K562 (cell line): ENCODE measurements around the gene RABGAP1. TPM values are rescaled to one million over a fixed set of nuclear protein-coding genes. Genes with fewer than 3 reads are reported as not detected.

Experiments used
- ASH1L ChIP-seq: fragments of 450-650 bp; IDR thresholded peaks from 2 replicates; pipeline ENCODE4 v1.6.1; 2018; ENCODE audit warnings: borderline replicate concordance, mild to moderate bottlenecking, low read depth; ENCODE audit not compliant: partially characterized antibody
- ATF2 ChIP-seq: sonication (generic); formaldehyde crosslinking; IDR thresholded peaks from 2 replicates; pipeline ENCODE4 v1.8.1; 2022; ENCODE audit warnings: missing genetic modification reagents
- BRD4 ChIP-seq: fragments of 200-600 bp; sonication (generic); IDR thresholded peaks from 2 replicates; pipeline ENCODE4 v1.6.1; 2017; ENCODE audit warnings: inconsistent platforms
- CREB3L1 ChIP-seq: fragments of 450-650 bp; IDR thresholded peaks from 2 replicates; pipeline ENCODE4 v1.6.1; 2014; ENCODE audit warnings: low read depth, mild to moderate bottlenecking, moderate library complexity, borderline replicate concordance
- EP300 ChIP-seq: IDR thresholded peaks from 2 replicates; pipeline ENCODE4 v1.6.1; 2012; ENCODE audit warnings: low read length, improper control_type of control experiment
- FOSL1 ChIP-seq: fragments of 200-800 bp; sonication (Bioruptor generic); conservative IDR thresholded peaks from 2 replicates; pipeline ENCODE4 v1.6.1; 2016; ENCODE audit warnings: missing genetic modification characterization, missing compliant biosample characterization
- GABPB1 ChIP-seq: sonication (generic); formaldehyde crosslinking; IDR thresholded peaks from 2 replicates; pipeline ENCODE4 v1.8.0; 2022; ENCODE audit warnings: mild to moderate bottlenecking, missing genetic modification reagents
- HDAC2 ChIP-seq: fragments of 450-650 bp; IDR thresholded peaks from 2 replicates; pipeline ENCODE4 v1.6.1; 2016; ENCODE audit warnings: mild to moderate bottlenecking
- KLF10 ChIP-seq: fragments of 250-450 bp; sonication (Bioruptor Pico); IDR thresholded peaks from 2 replicates; pipeline ENCODE4 v1.6.1; 2021; ENCODE audit warnings: matching md5 sums
- L3MBTL2 ChIP-seq: fragments of 450-650 bp; IDR thresholded peaks from 2 replicates; pipeline ENCODE4 v1.6.1; 2016; ENCODE audit warnings: mild to moderate bottlenecking, moderate library complexity
- MAZ ChIP-seq, 2 experiments: fragments of 450-650 bp in 1 of 2; sonication (generic) in 1 of 2; formaldehyde crosslinking; IDR thresholded peaks in 1 of 2; conservative IDR thresholded peaks in 1 of 2; 2 replicates each; pipeline versions ENCODE4 v1.4.0 to v1.5.0; 2020; ENCODE audit warnings: mild to moderate bottlenecking in 1 of 2, missing genetic modification reagents in 1 of 2
- MEF2D ChIP-seq: conservative IDR thresholded peaks from 2 replicates; pipeline ENCODE4 v1.6.1; 2016; ENCODE audit warnings: low read depth, missing genetic modification characterization, missing compliant biosample characterization
- NBN ChIP-seq: fragments of 450-650 bp; IDR thresholded peaks from 2 replicates; pipeline ENCODE4 v1.6.1; 2016; ENCODE audit warnings: low read depth, mild to moderate bottlenecking
- PBX2 ChIP-seq, 2 experiments: IDR thresholded peaks in 1 of 2; conservative IDR thresholded peaks in 1 of 2; 2 replicates each; pipeline ENCODE4 v1.6.1; 2016; ENCODE audit warnings: low read depth in 2 of 2, mild to moderate bottlenecking in 1 of 2, missing compliant biosample characterization in 1 of 2, missing genetic modification characterization in 1 of 2, moderate library complexity in 1 of 2
- POLR3A ChIP-seq: IDR thresholded peaks from 2 replicates; pipeline ENCODE4 v1.6.1; 2011; ENCODE audit warnings: borderline replicate concordance, mild to moderate bottlenecking, moderate library complexity; ENCODE audit not compliant: insufficient read length, insufficient read depth; ENCODE audit errors: extremely low read depth
- SMARCA5 ChIP-seq: fragments of 450-650 bp; IDR thresholded peaks from 2 replicates; pipeline ENCODE4 v1.6.1; 2016
- TRIM24 ChIP-seq, 2 experiments: fragments of 450-650 bp; IDR thresholded peaks; 2 replicates each; pipeline ENCODE4 v1.6.1; 2016
- ZBTB1 ChIP-seq: sonication (generic); formaldehyde crosslinking; IDR thresholded peaks from 2 replicates; pipeline ENCODE4 v1.8.1; 2023; ENCODE audit warnings: missing genetic modification reagents, low read depth, mild to moderate bottlenecking, borderline replicate concordance
- polyA plus RNA-seq, 8 experiments: library from polyadenylated mRNA; depleted of rRNA in 4 of 8; stranded (reverse) in 5 of 8; unstranded in 3 of 8; fragments of >200 nt; fragmentation: Nextera tagmentation in 2 of 8; fragmentation: Illumina TruSeq in 1 of 8; extraction: Ambion mirVana in 2 of 8; extraction: Trizol in 1 of 8; gene quantifications; 2 replicates each; pipeline versions ENCODE4 v1.2.1 to v1.2.3, GENCODE V29; 2011 to 2014; ENCODE audit warnings: inconsistent platforms in 1 of 8, missing spikeins in 1 of 8
- total RNA-seq, 7 experiments: library from RNA; depleted of rRNA in 6 of 7; stranded (reverse); fragments of >200 nt in 6 of 7; fragmentation: Illumina TruSeq in 2 of 7; extraction: Trizol in 2 of 7; gene quantifications; 2 replicates each; pipeline versions ENCODE4 v1.2.1 to v1.2.3, GENCODE V29; 2011 to 2021; ENCODE audit warnings: low replicate concordance in 1 of 7

Gene RABGAP1
- total and polyA plus RNA-seq, 9 of the 15 experiments (the other 6 are each of a cell fraction or from before 2014, with no cell fraction given) = 1.5 to 22.7 (median 13.1) TPM

- TF ChIP-seq CREB3L1 (peak; percentile 38; the same call in 1 of the 2 replicates), EP300 (peak; percentile 37; the same call in 1 of the 2 replicates), MEF2D (tag) (no peak), BRD4 (no peak), FOSL1 (tag) (0 out of 2 replicates have a peak, but pooled peaks have one; percentile 30), ASH1L (peak; percentile 41), NBN (peak; percentile 53; the same call in 1 of the 2 replicates), MAZ (CRISPR knock-in tag; conservative IDR thresholded peaks at IDR 0.05 in 1 of 2, IDR thresholded peaks at IDR 0.05 in 1 of 2) (peak in 1 of 2 experiments; percentile 69; a peak in 1 of 4 replicates), KLF10 (CRISPR knock-in tag) (no peak), SMARCA5 (peak; percentile 90; the same call in 1 of the 2 replicates), L3MBTL2 (peak; percentile 47), GABPB1 (CRISPR knock-in tag) (peak; percentile 89), TRIM24 (IDR thresholded peaks at IDR 0.05) (peak in 1 of 2 experiments; percentile 53; a peak in 2 of 4 replicates), PBX2 (CRISPR knock-in tag; IDR thresholded peaks at IDR 0.05; ENCODE audit: low read depth) (no peak), PBX2 (tag; conservative IDR thresholded peaks at IDR 0.05; ENCODE audit: low read depth) (no peak), ZBTB1 (CRISPR knock-in tag) (0 out of 2 replicates have a peak, but pooled peaks have one; percentile 64), HDAC2 (0 out of 2 replicates have a peak, but pooled peaks have one; percentile 62), POLR3A (peak; percentile 56), ATF2 (CRISPR knock-in tag) (no peak)
Observed at GRCh38 chr9:122912964-122913673, 27.7 kb upstream of the RABGAP1 start, which contains the start of gene ZBTB6 (continued).
